Measurements from ENCODE around the gene ZNF20.

DNA sequence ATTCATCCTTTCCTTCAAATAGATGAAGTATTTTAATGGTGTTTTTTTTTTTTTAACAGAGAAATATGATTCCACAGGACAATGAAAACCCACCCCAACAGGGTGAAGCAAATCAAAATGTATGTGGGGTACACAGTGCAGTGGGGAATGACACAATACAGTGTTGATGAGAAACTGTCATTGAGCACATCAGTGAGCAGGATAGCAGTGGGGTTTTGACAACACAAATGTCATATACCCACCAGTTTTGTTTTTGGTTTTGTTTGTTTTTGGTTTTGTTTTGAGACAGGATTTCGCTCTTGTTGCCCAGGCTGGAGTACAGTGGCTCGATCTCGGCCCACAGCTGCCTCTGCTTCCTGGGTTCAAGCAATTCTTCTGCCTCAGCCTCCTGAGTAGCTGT, 46.4 kb downstream of the ZNF20 start:
- TF ChIP-seq EP300 (IDR thresholded peaks at IDR 0.05; ENCODE audit: borderline replicate concordance) = no peak
- no peak for TF ChIP-seq MAX (IDR thresholded peaks at IDR 0.05)

Measured in Ishikawa (cell line).